SJSA1 (cell line): ENCODE measurements around the gene OGFOD3. TPM values are rescaled to one million over a fixed set of nuclear protein-coding genes. Genes with fewer than 3 reads are reported as not detected.
"Not testable (repeated sequence)": the region's sequence is repeated elsewhere in the genome, so short reads cannot be mapped to it uniquely, and the experiment has no call there.

Experiments
- DNase-seq, 2 experiments: peaks; one replicate each; pipeline ENCODE4 v3.0.0-alpha.2; 2015 to 2020; ENCODE audit warnings: low spot score in 2 of 2, low read depth in 1 of 2
- H3K27ac ChIP-seq: fragments of 250-450 bp; sonication (Bioruptor Pico); 2 replicates; pipeline ENCODE4 v1.5.1; 2020; ENCODE audit warnings: mild to moderate bottlenecking, moderate library complexity
- H3K27me3 ChIP-seq: fragments of 250-450 bp; sonication (Bioruptor Pico); replicated peaks from 2 replicates; pipeline ENCODE4 v1.5.1; 2020; ENCODE audit warnings: mild to moderate bottlenecking, moderate library complexity
- H3K36me3 ChIP-seq: fragments of 250-450 bp; sonication (Bioruptor Pico); 2 replicates; pipeline ENCODE4 v1.5.1; 2020; ENCODE audit warnings: mild to moderate bottlenecking
- H3K4me1 ChIP-seq: fragments of 250-450 bp; sonication (Bioruptor Pico); replicated peaks from 2 replicates; pipeline ENCODE4 v1.6.1; 2021; ENCODE audit warnings: mild to moderate bottlenecking
- H3K4me3 ChIP-seq: fragments of 250-450 bp; sonication (Bioruptor Pico); 2 replicates; pipeline ENCODE4 v1.5.1; 2020; ENCODE audit warnings: mild to moderate bottlenecking
- H3K9me3 ChIP-seq: fragments of 250-450 bp; sonication (Bioruptor Pico); replicated peaks from 2 replicates; pipeline ENCODE4 v1.5.1; 2020; ENCODE audit warnings: mild to moderate bottlenecking
- total RNA-seq: library from RNA; depleted of rRNA; stranded (reverse); fragments of >200 nt; shearing (Covaris generic); gene quantifications from 2 replicates; pipeline ENCODE4 v1.2.3, GENCODE V29; 2014

The OGFOD3 gene
- total RNA-seq, 1 experiment from 2014 or later: 87.6 TPM

- no peak overlapping the region for H3K27ac ChIP-seq
- no peaks in the 10 kb centered on the region for H3K27me3 ChIP-seq
- DNase-seq: no peak
- no peak overlapping the region for H3K4me3 ChIP-seq
- H3K9me3 ChIP-seq: no peaks in the 10 kb centered on the region; the same call in 1 of the 2 replicates
- no peaks in the 10 kb centered on the region for H3K36me3 ChIP-seq
- H3K4me1 ChIP-seq: peaks cover 4% of the 10 kb centered on the region
Measured at GRCh38 chr17:82354804-82355308, 63.5 kb downstream of the OGFOD3 start.

GRCh38 chr17:82353484-82353883, 64.9 kb downstream of the OGFOD3 start:
- Histone ChIP-seq H3K9me3 (no peaks in the 10 kb centered on the region; the same call in 1 of the 2 replicates), H3K27ac (no peak overlapping the region), H3K27me3 (no peaks in the 10 kb centered on the region), H3K4me1 (no peaks in the 10 kb centered on the region; the same call in 1 of the 2 replicates), H3K4me3 (no peak overlapping the region), H3K36me3 (no peaks in the 10 kb centered on the region)
- no peak for DNase-seq

GRCh38 chr17:82351713-82352488, 66.5 kb downstream of the OGFOD3 start:
- no peaks in the 10 kb centered on the region; the same call in 1 of the 2 replicates for H3K4me1 ChIP-seq
- no peaks in the 10 kb centered on the region for H3K36me3 ChIP-seq
- H3K4me3 ChIP-seq: no peak overlapping the region
- H3K27me3 ChIP-seq: no peaks in the 10 kb centered on the region
- no peaks in the 10 kb centered on the region; the same call in 1 of the 2 replicates for H3K9me3 ChIP-seq
- H3K27ac ChIP-seq: no peak overlapping the region
- DNase-seq: peak; percentile 79 to 93

GRCh38 chr17:82351254-82351712, 67.1 kb downstream of the OGFOD3 start:
- Histone ChIP-seq H3K4me3 (no peak overlapping the region), H3K27me3 (no peaks in the 10 kb centered on the region), H3K9me3 (no peaks in the 10 kb centered on the region; the same call in 1 of the 2 replicates), H3K36me3 (no peaks in the 10 kb centered on the region), H3K4me1 (no peaks in the 10 kb centered on the region; the same call in 1 of the 2 replicates), H3K27ac (no peak overlapping the region)
- DNase-seq: no peak

GRCh38 chr17:82350182-82351030, 68.0 kb downstream of the OGFOD3 start:
- Histone ChIP-seq H3K27ac (no peak overlapping the region), H3K4me3 (no peak overlapping the region), H3K36me3 (no peaks in the 10 kb centered on the region), H3K4me1 (peaks cover 2% of the 10 kb centered on the region), H3K9me3 (no peaks in the 10 kb centered on the region; the same call in 1 of the 2 replicates), H3K27me3 (no peaks in the 10 kb centered on the region)
- no peak for DNase-seq

GRCh38 chr17:82349287-82349701, 69.1 kb downstream of the OGFOD3 start:
- Histone ChIP-seq H3K4me1 (peaks cover 13% of the 10 kb centered on the region), H3K27me3 (no peaks in the 10 kb centered on the region), H3K36me3 (no peaks in the 10 kb centered on the region), H3K4me3 (no peak overlapping the region), H3K9me3 (no peaks in the 10 kb centered on the region; the same call in 1 of the 2 replicates), H3K27ac (no peak overlapping the region)
- DNase-seq: no peak

- no peaks in the 10 kb centered on the region; the same call in 1 of the 2 replicates for H3K9me3 ChIP-seq
- H3K27ac ChIP-seq: no peak overlapping the region
- no peak overlapping the region for H3K4me3 ChIP-seq
- no peaks in the 10 kb centered on the region for H3K27me3 ChIP-seq
- H3K4me1 ChIP-seq: peaks cover 15% of the 10 kb centered on the region
- DNase-seq: no peak
- no peaks in the 10 kb centered on the region for H3K36me3 ChIP-seq
Measured at GRCh38 chr17:82348866-82349265, 69.5 kb downstream of the OGFOD3 start.

GRCh38 chr17:82348434-82348833, 70.0 kb downstream of the OGFOD3 start:
- no peaks in the 10 kb centered on the region for H3K36me3 ChIP-seq
- no peak overlapping the region for H3K4me3 ChIP-seq
- no peak for DNase-seq
- H3K4me1 ChIP-seq: peaks cover 15% of the 10 kb centered on the region
- no peak overlapping the region for H3K27ac ChIP-seq
- H3K9me3 ChIP-seq: no peaks in the 10 kb centered on the region; the same call in 1 of the 2 replicates
- H3K27me3 ChIP-seq: no peaks in the 10 kb centered on the region

- H3K9me3 ChIP-seq, H3K27ac ChIP-seq, DNase-seq, H3K27me3 ChIP-seq, H3K36me3 ChIP-seq, H3K4me3 ChIP-seq: not testable (repeated sequence)
- H3K4me1 ChIP-seq: peaks cover 15% of the 10 kb centered on the region
Measured at GRCh38 chr17:82347994-82348393, 70.4 kb downstream of the OGFOD3 start.

GRCh38 chr17:82346342-82347300, 71.8 kb downstream of the OGFOD3 start:
- no peak overlapping the region for H3K4me3 ChIP-seq
- no peak for DNase-seq
- no peaks in the 10 kb centered on the region for H3K9me3 ChIP-seq
- H3K4me1 ChIP-seq: peaks cover 15% of the 10 kb centered on the region
- no peaks in the 10 kb centered on the region for H3K36me3 ChIP-seq
- H3K27me3 ChIP-seq: no peaks in the 10 kb centered on the region
- no peak overlapping the region for H3K27ac ChIP-seq

GRCh38 chr17:82345151-82345976, 73.0 kb downstream of the OGFOD3 start:
- no peak for DNase-seq
- Histone ChIP-seq H3K36me3 (no peaks in the 10 kb centered on the region), H3K27me3 (no peaks in the 10 kb centered on the region), H3K9me3 (no peaks in the 10 kb centered on the region), H3K4me1 (peaks cover 15% of the 10 kb centered on the region), H3K27ac (no peak overlapping the region), H3K4me3 (no peak overlapping the region)

GRCh38 chr17:82344175-82344907, 74.0 kb downstream of the OGFOD3 start:
- Histone ChIP-seq H3K27ac (no peak overlapping the region), H3K27me3 (no peaks in the 10 kb centered on the region), H3K36me3 (no peaks in the 10 kb centered on the region), H3K9me3 (no peaks in the 10 kb centered on the region), H3K4me3 (no peak overlapping the region), H3K4me1 (peaks cover 18% of the 10 kb centered on the region)
- no peak for DNase-seq
